Osteocyte (in vitro differentiated cells): ENCODE data around the gene TTLL13. TPM values are rescaled to one million over a fixed set of nuclear protein-coding genes. Genes with fewer than 3 reads are reported as not detected.

Experiments
- DNase-seq: peaks from one replicate; pipeline ENCODE4 v3.0.0; 2021; ENCODE audit warnings: mixed read lengths; ENCODE audit not compliant: unreplicated experiment; ENCODE audit errors: extremely low spot score
- H3K27ac Mint-ChIP-seq: one replicate; pipeline ENCODE4 v1.8.0; 2021; ENCODE audit warnings: mild to moderate bottlenecking, mixed read lengths; ENCODE audit not compliant: unreplicated experiment
- H3K27me3 Mint-ChIP-seq: one replicate; pipeline ENCODE4 v1.8.0; 2021; ENCODE audit warnings: mixed read lengths; ENCODE audit not compliant: unreplicated experiment
- H3K36me3 Mint-ChIP-seq: one replicate; pipeline ENCODE4 v1.8.0; 2021; ENCODE audit warnings: mixed read lengths; ENCODE audit not compliant: unreplicated experiment
- H3K4me1 Mint-ChIP-seq: one replicate; pipeline ENCODE4 v1.8.0; 2021; ENCODE audit warnings: mixed read lengths; ENCODE audit not compliant: unreplicated experiment
- H3K4me3 Mint-ChIP-seq: one replicate; pipeline ENCODE4 v1.8.0; 2021; ENCODE audit warnings: mild to moderate bottlenecking, moderate library complexity, mixed read lengths; ENCODE audit not compliant: unreplicated experiment
- H3K9me3 Mint-ChIP-seq: one replicate; pipeline ENCODE4 v1.8.0; 2021; ENCODE audit warnings: mixed read lengths; ENCODE audit not compliant: unreplicated experiment
- CTCF ChIP-seq: fragments of 200-600 bp; sonication (generic); IDR thresholded peaks from 2 replicates; pipeline ENCODE4 v1.5.0; 2021; ENCODE audit warnings: antibody characterized with exemption, mild to moderate bottlenecking, moderate library complexity
- total RNA-seq: library from RNA; stranded (reverse); gene quantifications from 2 replicates; pipeline ENCODE4 v1.2.1, GENCODE V29; 2021

Gene TTLL13
- total RNA-seq, 1 donor from 2014 or later, result not detected

GRCh38 chr15:90214553-90215196, 34.7 kb upstream of the TTLL13 start:
- Mint-ChIP-seq H3K4me3 (no peak overlapping the region), H3K9me3 (no peaks in the 10 kb centered on the region), H3K27ac (no peak overlapping the region), H3K4me1 (peaks cover 28% of the 10 kb centered on the region), H3K36me3 (peaks cover 10% of the 10 kb centered on the region), H3K27me3 (no peaks in the 10 kb centered on the region)
- peak; percentile 38 for TF ChIP-seq CTCF
- DNase-seq, result no peak

- Mint-ChIP-seq H3K27me3 (no peaks in the 10 kb centered on the region), H3K4me1 (peaks cover 15% of the 10 kb centered on the region), H3K27ac (no peak overlapping the region), H3K36me3 (peaks cover 9% of the 10 kb centered on the region), H3K9me3 (no peaks in the 10 kb centered on the region), H3K4me3 (no peak overlapping the region)
- no peak for DNase-seq
- no peak for TF ChIP-seq CTCF
These were observed 31.5 kb upstream of the TTLL13 start for GRCh38 chr15:90217671-90218394.

GRCh38 chr15:90219421-90220141, 29.8 kb upstream of the TTLL13 start:
- TF ChIP-seq CTCF, result peak; percentile 76
- Mint-ChIP-seq H3K4me1 (peaks cover 14% of the 10 kb centered on the region), H3K27ac (no peak overlapping the region), H3K4me3 (no peak overlapping the region), H3K27me3 (no peaks in the 10 kb centered on the region), H3K9me3 (no peaks in the 10 kb centered on the region), H3K36me3 (peaks cover 11% of the 10 kb centered on the region)
- no peak for DNase-seq

GRCh38 chr15:90221246-90221900, 28.0 kb upstream of the TTLL13 start:
- peak; percentile 81 for TF ChIP-seq CTCF
- Mint-ChIP-seq H3K4me1 (peaks cover 10% of the 10 kb centered on the region), H3K9me3 (no peaks in the 10 kb centered on the region), H3K36me3 (peaks cover 14% of the 10 kb centered on the region), H3K4me3 (no peak overlapping the region), H3K27me3 (no peaks in the 10 kb centered on the region), H3K27ac (no peak overlapping the region)
- peak; percentile 90 for DNase-seq
